ENCODE measurements around the gene FZR1.
"Not testable (repeated sequence)": the region's sequence is repeated elsewhere in the genome, so short reads cannot be mapped to it uniquely, and the experiment has no call there.

FZR1 gene

GRCh38 chr19:3527238-3527910 lies 21.3 kb downstream of the FZR1 start:
- TF ChIP-seq CTCF (IDR thresholded peaks at IDR 0.05; ENCODE audit: low read length, missing control alignments): no peak
- DNase-seq (ENCODE audit: low read depth): no peak
- no peak overlapping the region for H3K4me3 ChIP-seq (replicated peaks; ENCODE audit: low read depth, low read length)

DNA sequence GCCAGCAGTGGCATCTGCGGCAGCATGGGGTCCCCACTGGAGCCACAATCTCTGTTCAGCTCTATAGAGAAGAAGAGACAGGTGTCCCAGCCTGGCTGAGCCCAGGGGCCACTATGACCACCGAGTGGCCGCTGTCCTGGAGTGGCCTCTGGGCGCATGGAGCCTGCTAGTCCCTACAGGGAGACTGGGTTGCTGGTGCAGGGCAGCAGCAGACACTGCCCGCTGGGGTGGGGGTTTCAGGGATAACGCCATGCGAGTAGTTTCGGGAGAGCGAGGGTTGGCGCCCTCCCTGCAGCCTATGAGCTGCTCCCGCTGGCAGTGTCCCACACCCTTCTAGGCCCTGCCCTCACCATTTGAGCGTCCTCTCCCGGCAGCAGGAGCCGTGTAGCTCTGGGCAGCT lies 22.0 kb downstream of the FZR1 start:
- no peak overlapping the region for H3K4me3 ChIP-seq (replicated peaks; ENCODE audit: low read depth, low read length)
- no peak for DNase-seq (ENCODE audit: low read depth)
- no peak for TF ChIP-seq CTCF (IDR thresholded peaks at IDR 0.05; ENCODE audit: low read length, missing control alignments)

DNA sequence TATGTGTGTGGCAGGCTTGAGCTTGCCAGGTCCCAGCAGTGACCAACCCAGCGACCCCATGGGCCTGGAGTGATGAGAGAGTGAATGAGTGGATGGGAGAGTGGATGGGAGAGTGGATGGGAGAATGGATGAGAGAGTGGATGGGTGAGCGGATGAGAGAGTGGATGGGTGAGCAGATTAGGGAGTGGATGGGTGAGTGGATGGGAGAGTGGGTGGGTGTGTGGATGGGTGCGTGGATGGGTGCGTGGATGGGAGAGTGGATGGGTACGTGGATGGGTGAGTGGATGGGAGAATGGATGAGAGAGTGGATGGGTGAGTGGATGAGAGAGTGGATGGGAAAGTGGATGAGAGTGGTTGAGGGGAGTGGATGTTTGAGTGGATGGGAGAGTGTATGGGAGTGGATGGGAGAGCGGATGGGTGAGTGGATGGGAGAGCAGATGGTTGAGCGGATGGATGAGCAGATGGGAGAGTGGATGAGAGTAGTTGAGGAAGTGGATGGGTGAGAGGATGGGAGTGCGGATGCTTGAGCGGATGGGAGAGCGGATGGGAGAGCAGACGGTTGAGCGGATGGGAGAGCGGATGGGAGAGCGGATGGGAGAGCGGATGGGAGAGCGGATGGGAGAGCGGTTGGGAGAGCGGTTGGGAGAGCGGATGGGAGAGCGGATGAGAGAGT lies 22.6 kb downstream of the FZR1 start:
- DNase-seq (ENCODE audit: low read depth): no peak
- TF ChIP-seq CTCF (IDR thresholded peaks at IDR 0.05; ENCODE audit: low read length, missing control alignments): no peak
- H3K4me3 ChIP-seq (replicated peaks; ENCODE audit: low read depth, low read length): no peak overlapping the region

DNA sequence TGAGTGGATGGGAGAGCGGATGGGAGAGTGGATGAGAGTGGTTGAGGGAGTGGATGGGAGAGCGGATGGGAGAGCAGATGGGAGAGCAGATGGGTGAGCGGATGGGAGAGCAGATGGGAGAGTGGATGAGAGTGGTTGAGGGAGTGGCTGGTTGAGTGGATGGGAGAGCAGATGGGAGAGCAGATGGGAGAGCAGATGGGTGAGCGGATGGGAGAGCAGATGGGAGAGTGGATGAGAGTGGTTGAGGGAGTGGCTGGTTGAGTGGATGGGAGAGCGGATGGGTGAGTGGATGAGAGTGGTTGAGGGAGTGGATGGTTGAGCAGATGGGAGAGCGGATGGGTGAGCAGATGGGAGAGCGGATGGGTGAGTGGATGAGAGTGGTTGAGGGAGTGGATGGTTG lies 23.2 kb downstream of the FZR1 start:
- not testable (repeated sequence) for H3K4me3 ChIP-seq (replicated peaks; ENCODE audit: low read depth, low read length); DNase-seq (ENCODE audit: low read depth)

GRCh38 chr19:3530389-3530788 lies 24.3 kb downstream of the FZR1 start:
- no peak for DNase-seq (ENCODE audit: low read depth)
- H3K4me3 ChIP-seq (replicated peaks; ENCODE audit: low read depth, low read length): no peak overlapping the region
- no peak for TF ChIP-seq CTCF (IDR thresholded peaks at IDR 0.05; ENCODE audit: low read length, missing control alignments)

- H3K4me3 ChIP-seq (replicated peaks; ENCODE audit: low read depth, low read length): no peak overlapping the region
- no peak for TF ChIP-seq CTCF (IDR thresholded peaks at IDR 0.05; ENCODE audit: low read length, missing control alignments)
- DNase-seq (ENCODE audit: low read depth): no peak
These were observed 25.6 kb downstream of the FZR1 start for GRCh38 chr19:3531716-3532115.

- TF ChIP-seq CTCF (IDR thresholded peaks at IDR 0.05; ENCODE audit: low read length, missing control alignments): no peak
- DNase-seq (ENCODE audit: low read depth): no peak
- no peak overlapping the region for H3K4me3 ChIP-seq (replicated peaks; ENCODE audit: low read depth, low read length)
These were observed 26.2 kb downstream of the FZR1 start for GRCh38 chr19:3532154-3532786.
